ENCODE results near the gene HTR3B.
A peak's percentile ranks its signal among the peaks of the same experiment; 100 is the strongest.

HTR3B gene

GRCh38 chr11:113992459-113993110 lies 88.0 kb downstream of the HTR3B start:
- peak; percentile 90 for DNase-seq

GRCh38 chr11:113994077-113994954 lies 89.7 kb downstream of the HTR3B start:
- peak; percentile 6 for DNase-seq
